NCI-H146 treated with DMSO at 0.1 percent for 48 hours (cell line): ENCODE results near the gene SLC2A5.

Experiments used
- DNase-seq: peaks from one replicate; lab custom pipeline; 2025; ENCODE audit not compliant: unreplicated experiment; lab: John Stamatoyannopoulos, UW

The SLC2A5 gene

GRCh38 chr1:9093581-9093980, 24.1 kb upstream of the SLC2A5 start:
- DNase-seq, result no peak

- no peak for DNase-seq
These were observed 23.7 kb upstream of the SLC2A5 start for GRCh38 chr1:9093091-9093490.

GRCh38 chr1:9088807-9089206, 19.4 kb upstream of the SLC2A5 start:
- DNase-seq, result no peak

- DNase-seq, result no peak
These were observed 18.1 kb upstream of the SLC2A5 start for GRCh38 chr1:9087411-9088125.

GRCh38 chr1:9086796-9087195, 17.4 kb upstream of the SLC2A5 start:
- no peak for DNase-seq

- no peak for DNase-seq
These were observed 16.6 kb upstream of the SLC2A5 start for GRCh38 chr1:9086045-9086444.

GRCh38 chr1:9085306-9085940, 16.0 kb upstream of the SLC2A5 start:
- DNase-seq, result no peak

GRCh38 chr1:9084906-9085305, 15.5 kb upstream of the SLC2A5 start:
- no peak for DNase-seq

GRCh38 chr1:9081473-9081872, 12.0 kb upstream of the SLC2A5 start:
- DNase-seq, result no peak

GRCh38 chr1:9080705-9081291, 11.4 kb upstream of the SLC2A5 start:
- DNase-seq, result no peak

GRCh38 chr1:9079988-9080704, 10.7 kb upstream of the SLC2A5 start:
- no peak for DNase-seq

- no peak for DNase-seq
These were observed 9.5 kb upstream of the SLC2A5 start for GRCh38 chr1:9078752-9079500.

- DNase-seq, result no peak
These were observed 8.7 kb upstream of the SLC2A5 start for GRCh38 chr1:9078015-9078751.

GRCh38 chr1:9075022-9075421, 5.6 kb upstream of the SLC2A5 start:
- DNase-seq, result no peak

GRCh38 chr1:9073143-9073542, 3.7 kb upstream of the SLC2A5 start:
- no peak for DNase-seq

GRCh38 chr1:9071554-9072235, 2.3 kb upstream of the SLC2A5 start:
- DNase-seq, result no peak

- DNase-seq, result no peak
These were observed 1.1 kb upstream of the SLC2A5 start for GRCh38 chr1:9070486-9070885.

- no peak for DNase-seq
These were observed 482 bp downstream of the SLC2A5 start for GRCh38 chr1:9068981-9069325.

- no peak for DNase-seq
These were observed 2.3 kb downstream of the SLC2A5 start for GRCh38 chr1:9066945-9067807.
